Activated naive CD8-positive, alpha-beta T cell treated with anti-CD3 and anti-CD28 coated beads for 36 hours (primary cell): ENCODE results near the gene ZNF354C. TPM values are rescaled to one million over a fixed set of nuclear protein-coding genes. Genes with fewer than 3 reads are reported as not detected.
A peak's percentile ranks its signal among the peaks of the same experiment; 100 is the strongest.

Source experiments
- DNase-seq: peaks from one replicate; pipeline ENCODE4 v3.0.0; 2021
- H3K27ac Mint-ChIP-seq: one replicate; pipeline ENCODE4 v1.8.0; 2022; ENCODE audit warnings: mild to moderate bottlenecking, moderate library complexity, mixed read lengths
- H3K27me3 Mint-ChIP-seq: one replicate; pipeline ENCODE4 v1.8.0; 2022; ENCODE audit warnings: mild to moderate bottlenecking, mixed read lengths
- H3K36me3 Mint-ChIP-seq: one replicate; pipeline ENCODE4 v1.8.0; 2021; ENCODE audit warnings: mild to moderate bottlenecking, mixed read lengths
- H3K4me1 Mint-ChIP-seq: one replicate; pipeline ENCODE4 v1.8.0; 2021; ENCODE audit warnings: mixed read lengths
- H3K4me3 Mint-ChIP-seq: one replicate; pipeline ENCODE4 v1.8.0; 2022; ENCODE audit warnings: mild to moderate bottlenecking, moderate library complexity, mixed read lengths
- H3K9me3 Mint-ChIP-seq: one replicate; pipeline ENCODE4 v1.8.0; 2022; ENCODE audit warnings: mixed read lengths
- total RNA-seq, 2 experiments: library from RNA; stranded (reverse); gene quantifications; one replicate each; pipeline ENCODE4 v1.2.3, GENCODE V29; 2021

Gene ZNF354C
- 1 to 10 TPM; 6.6 to 6.7 TPM for total RNA-seq

GRCh38 chr5:179060116-179061008 lies at the start of gene ZNF354C:
Gene ZNF354C (plus strand): TSS chr5:179060373. CDS start chr5:179062069, 1,696 bp downstream.
- H3K27me3 Mint-ChIP-seq, result no peaks in the 10 kb centered on the region
- H3K36me3 Mint-ChIP-seq, result peaks cover 60% of the 10 kb centered on the region
- H3K27ac Mint-ChIP-seq, result peak within 1 kb of the TSS; percentile 84

DNA sequence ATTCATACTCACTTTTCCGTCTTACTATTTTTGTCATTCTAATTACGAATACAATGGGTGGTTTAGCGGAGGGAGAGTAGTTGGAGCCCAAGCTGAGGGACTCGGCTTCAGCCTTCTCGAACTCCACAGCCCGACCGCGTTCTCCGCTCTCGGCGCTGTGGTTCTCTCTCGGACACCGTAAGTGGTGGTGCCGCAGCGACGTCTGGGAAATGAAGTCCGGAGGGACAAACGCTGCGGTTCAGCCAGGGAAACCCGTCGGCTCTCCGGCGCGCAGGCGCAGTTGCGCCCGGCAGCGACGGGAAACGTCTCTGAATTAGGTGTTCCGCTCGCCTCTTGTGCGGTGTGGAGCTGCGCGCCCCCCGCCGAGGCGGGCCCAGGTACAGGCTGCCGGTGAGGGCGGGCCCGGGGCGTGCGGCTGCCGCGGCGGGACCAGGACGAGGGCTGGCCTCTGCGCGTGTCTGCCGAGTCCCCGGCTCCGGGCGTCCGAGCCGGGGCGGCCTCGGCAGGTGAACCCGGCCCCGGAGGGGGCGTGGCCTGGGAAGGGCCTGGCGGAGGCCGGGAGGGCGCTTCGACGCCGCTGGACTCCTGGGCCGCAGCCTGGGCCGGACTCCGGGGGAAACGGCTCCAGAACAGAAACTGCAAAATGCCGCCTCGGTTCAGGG lies 36.5 kb upstream of the ZNF354C start, which contains the start of gene ZNF879:
Gene ZNF879 (plus strand): TSS at position 277 of the 662 bp plus-strand sequence. CDS start 1,201 bp downstream, outside the sequence.
- H3K36me3 Mint-ChIP-seq, result peaks cover 50% of the 10 kb centered on the region
- DNase-seq, result peak; percentile 93
- H3K27ac Mint-ChIP-seq, result peak within 1 kb of the TSS; percentile 90
- peaks cover 6% of the 10 kb centered on the region for H3K4me1 Mint-ChIP-seq
- peaks cover 3% of the 10 kb centered on the region for H3K27me3 Mint-ChIP-seq
- peak within 1 kb of the TSS; percentile 93 for H3K4me3 Mint-ChIP-seq
- H3K9me3 Mint-ChIP-seq, result peaks cover 24% of the 10 kb centered on the region

More at GRCh38 chr5:179060116-179061008, at the start of gene ZNF354C:
- Mint-ChIP-seq H3K4me3 (peak within 1 kb of the TSS; percentile 81), H3K9me3 (peaks cover 40% of the 10 kb centered on the region), H3K4me1 (peaks cover 20% of the 10 kb centered on the region)
- DNase-seq, result peak; percentile 90

GRCh38 chr5:179033004-179033580 lies 27.1 kb upstream of the ZNF354C start:
- Mint-ChIP-seq H3K27me3 (no peaks in the 10 kb centered on the region), H3K27ac (no peak overlapping the region), H3K9me3 (peaks cover 75% of the 10 kb centered on the region), H3K4me3 (no peak overlapping the region), H3K4me1 (no peaks in the 10 kb centered on the region), H3K36me3 (peaks cover 77% of the 10 kb centered on the region)
- DNase-seq, result no peak

DNA sequence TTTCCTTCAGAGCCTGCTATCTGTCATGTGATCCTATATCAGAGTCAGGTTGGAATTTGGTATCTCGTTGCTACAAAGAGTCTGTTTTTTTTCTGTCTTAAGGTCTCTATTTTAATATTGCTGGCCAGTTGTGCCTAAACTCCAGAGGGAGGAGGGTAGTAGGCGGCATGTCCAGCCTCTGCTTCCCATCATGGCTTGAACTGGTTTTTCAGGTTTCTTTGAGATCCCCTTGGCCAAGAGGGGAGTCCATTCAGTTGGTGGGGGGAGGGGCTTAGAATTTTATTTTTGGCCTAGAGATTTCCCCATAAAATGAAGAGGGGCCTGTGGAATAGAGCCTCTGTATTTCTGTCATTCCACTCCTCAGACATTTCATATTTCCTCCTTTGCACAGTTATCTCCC lies 15.4 kb upstream of the ZNF354C start:
- H3K4me1 Mint-ChIP-seq, result no peaks in the 10 kb centered on the region
- H3K36me3 Mint-ChIP-seq, result peaks cover 8% of the 10 kb centered on the region
- H3K4me3 Mint-ChIP-seq, result no peak overlapping the region
- no peak for DNase-seq
- H3K27ac Mint-ChIP-seq, result no peak overlapping the region
- H3K9me3 Mint-ChIP-seq, result peaks cover 37% of the 10 kb centered on the region
- H3K27me3 Mint-ChIP-seq, result no peaks in the 10 kb centered on the region

- no peak for DNase-seq
- no peak overlapping the region for H3K27ac Mint-ChIP-seq
- H3K4me3 Mint-ChIP-seq, result no peak overlapping the region
- peaks cover 17% of the 10 kb centered on the region for H3K9me3 Mint-ChIP-seq
- H3K36me3 Mint-ChIP-seq, result peaks cover 9% of the 10 kb centered on the region
- H3K4me1 Mint-ChIP-seq, result no peaks in the 10 kb centered on the region
- no peaks in the 10 kb centered on the region for H3K27me3 Mint-ChIP-seq
These were observed 8.4 kb upstream of the ZNF354C start for GRCh38 chr5:179051784-179052183.

DNA sequence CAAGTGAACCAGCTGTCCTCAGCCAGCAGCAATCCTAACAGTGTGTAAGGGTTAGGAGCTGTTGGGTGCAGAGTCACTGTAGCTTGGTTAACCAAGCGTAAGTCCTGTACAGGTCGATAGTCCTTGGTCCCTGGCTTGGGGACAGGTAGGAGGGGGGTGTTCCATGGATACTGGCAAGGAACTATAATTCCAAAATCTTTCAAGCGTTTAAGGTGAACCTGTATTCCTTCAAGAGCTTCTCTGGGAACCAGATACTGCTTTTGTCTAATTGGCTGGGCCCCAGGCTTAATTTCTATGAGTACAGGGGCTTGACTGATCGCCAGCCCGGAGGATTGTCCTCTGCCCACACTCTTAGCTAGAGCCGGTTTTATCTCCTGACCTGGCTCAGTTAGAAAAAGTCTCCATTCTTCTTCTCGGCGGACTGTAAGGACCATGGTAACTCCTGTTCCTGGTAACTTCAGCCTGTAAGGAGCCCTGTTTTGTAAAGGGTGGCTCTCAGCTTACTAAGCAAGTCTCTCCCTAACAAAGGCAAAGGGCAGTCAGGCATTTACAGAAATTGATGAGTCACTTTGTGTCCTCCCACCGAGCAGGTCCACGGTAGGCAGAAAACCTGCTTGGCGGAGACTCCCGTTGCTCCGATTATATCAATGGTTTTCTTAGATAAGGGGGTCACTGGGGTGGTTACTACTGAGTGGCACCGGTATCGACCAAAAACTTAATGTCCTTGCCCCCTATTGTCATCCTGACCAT lies 6.0 kb upstream of the ZNF354C start:
- DNase-seq, result no peak
- H3K36me3 Mint-ChIP-seq, result peaks cover 7% of the 10 kb centered on the region
- no peak overlapping the region for H3K27ac Mint-ChIP-seq
- no peaks in the 10 kb centered on the region for H3K27me3 Mint-ChIP-seq
- H3K4me3 Mint-ChIP-seq, result no peak overlapping the region
- peaks cover 14% of the 10 kb centered on the region for H3K9me3 Mint-ChIP-seq
- peaks cover under 1% of the 10 kb centered on the region for H3K4me1 Mint-ChIP-seq

GRCh38 chr5:179054876-179055275 lies 5.3 kb upstream of the ZNF354C start:
- Mint-ChIP-seq H3K4me3 (no peak overlapping the region), H3K9me3 (peaks cover 18% of the 10 kb centered on the region), H3K27me3 (no peaks in the 10 kb centered on the region), H3K27ac (no peak overlapping the region), H3K36me3 (peaks cover 13% of the 10 kb centered on the region), H3K4me1 (peaks cover 5% of the 10 kb centered on the region)
- no peak for DNase-seq

DNA sequence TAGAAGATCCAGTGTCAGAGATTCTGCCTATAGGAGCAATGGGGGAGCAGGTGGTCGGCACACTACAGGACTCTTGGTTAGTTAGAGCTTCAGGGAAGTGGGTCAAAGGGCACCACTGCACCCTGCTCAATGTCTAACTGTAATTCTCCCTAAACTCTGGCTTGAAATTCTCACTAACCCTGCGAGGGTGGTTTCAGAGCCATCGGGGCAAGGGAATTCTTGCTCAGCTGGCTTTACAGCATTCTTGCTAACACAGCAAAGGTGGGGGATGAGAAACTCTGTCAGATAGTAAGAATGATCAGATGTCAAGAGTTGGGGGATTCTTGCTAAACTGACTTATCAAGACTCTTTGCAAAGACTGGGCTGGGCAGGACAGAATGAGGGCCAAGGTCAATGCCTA lies 4.7 kb upstream of the ZNF354C start:
- DNase-seq, result no peak
- Mint-ChIP-seq H3K4me1 (peaks cover 8% of the 10 kb centered on the region), H3K27ac (no peak overlapping the region), H3K36me3 (peaks cover 16% of the 10 kb centered on the region), H3K4me3 (no peak overlapping the region), H3K9me3 (peaks cover 17% of the 10 kb centered on the region), H3K27me3 (no peaks in the 10 kb centered on the region)

GRCh38 chr5:179055841-179056240 lies 4.3 kb upstream of the ZNF354C start:
- H3K9me3 Mint-ChIP-seq, result peaks cover 17% of the 10 kb centered on the region
- no peak overlapping the region for H3K4me3 Mint-ChIP-seq
- DNase-seq, result no peak
- H3K36me3 Mint-ChIP-seq, result peaks cover 19% of the 10 kb centered on the region
- H3K4me1 Mint-ChIP-seq, result peaks cover 8% of the 10 kb centered on the region
- H3K27me3 Mint-ChIP-seq, result no peaks in the 10 kb centered on the region
- no peak overlapping the region for H3K27ac Mint-ChIP-seq

GRCh38 chr5:179061025-179061424 lies 852 bp downstream of the ZNF354C start:
- Mint-ChIP-seq H3K4me3 (peak overlapping the region; percentile 81), H3K27me3 (no peaks in the 10 kb centered on the region), H3K36me3 (peaks cover 66% of the 10 kb centered on the region), H3K4me1 (peaks cover 20% of the 10 kb centered on the region), H3K9me3 (peaks cover 45% of the 10 kb centered on the region), H3K27ac (peak overlapping the region; percentile 25)
- no peak for DNase-seq

GRCh38 chr5:179065703-179066102 lies 5.5 kb downstream of the ZNF354C start:
- no peaks in the 10 kb centered on the region for H3K27me3 Mint-ChIP-seq
- no peak for DNase-seq
- H3K4me1 Mint-ChIP-seq, result peaks cover 12% of the 10 kb centered on the region
- no peak overlapping the region for H3K27ac Mint-ChIP-seq
- no peak overlapping the region for H3K4me3 Mint-ChIP-seq
- peaks cover 96% of the 10 kb centered on the region for H3K36me3 Mint-ChIP-seq
- peaks cover 60% of the 10 kb centered on the region for H3K9me3 Mint-ChIP-seq

DNA sequence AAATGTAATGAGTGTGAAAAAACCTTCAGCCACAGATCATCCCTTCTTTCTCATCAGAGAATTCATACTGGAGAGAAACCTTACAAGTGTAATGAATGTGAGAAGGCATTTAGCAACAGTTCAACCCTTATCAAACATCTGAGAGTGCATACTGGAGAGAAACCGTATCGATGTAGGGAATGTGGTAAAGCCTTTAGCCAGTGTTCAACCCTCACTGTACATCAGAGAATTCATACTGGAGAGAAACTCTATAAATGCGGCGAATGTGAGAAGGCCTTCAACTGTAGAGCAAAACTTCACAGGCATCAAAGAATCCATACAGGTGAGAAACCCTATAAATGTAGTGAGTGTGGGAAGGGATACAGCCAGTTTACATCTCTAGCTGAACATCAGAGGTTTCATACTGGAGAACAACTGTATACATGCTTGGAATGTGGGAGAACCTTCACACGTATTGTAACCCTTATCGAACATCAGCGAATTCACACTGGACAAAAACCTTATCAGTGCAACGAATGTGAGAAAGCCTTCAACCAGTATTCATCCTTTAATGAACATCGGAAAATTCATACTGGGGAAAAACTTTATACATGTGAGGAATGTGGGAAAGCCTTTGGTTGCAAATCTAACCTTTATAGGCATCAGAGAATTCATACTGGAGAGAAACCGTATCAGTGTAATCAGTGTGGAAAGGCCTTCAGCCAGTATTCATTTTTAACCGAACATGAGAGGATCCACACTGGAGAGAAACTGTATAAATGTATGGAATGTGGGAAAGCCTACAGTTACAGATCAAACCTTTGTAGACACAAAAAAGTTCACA lies 19.2 kb downstream of the ZNF354C start:
- H3K9me3 Mint-ChIP-seq, result peaks cover 71% of the 10 kb centered on the region
- no peaks in the 10 kb centered on the region for H3K27me3 Mint-ChIP-seq
- no peak overlapping the region for H3K4me3 Mint-ChIP-seq
- H3K27ac Mint-ChIP-seq, result no peak overlapping the region
- no peak for DNase-seq
- peaks cover 87% of the 10 kb centered on the region for H3K36me3 Mint-ChIP-seq
- H3K4me1 Mint-ChIP-seq, result no peaks in the 10 kb centered on the region

GRCh38 chr5:179080724-179081123 lies 20.6 kb downstream of the ZNF354C start:
- Mint-ChIP-seq H3K9me3 (peaks cover 71% of the 10 kb centered on the region), H3K4me1 (no peaks in the 10 kb centered on the region), H3K27ac (no peak overlapping the region), H3K36me3 (peaks cover 75% of the 10 kb centered on the region), H3K4me3 (no peak overlapping the region), H3K27me3 (no peaks in the 10 kb centered on the region)
- no peak for DNase-seq

GRCh38 chr5:179089502-179089901 lies 29.3 kb downstream of the ZNF354C start:
- no peak overlapping the region for H3K27ac Mint-ChIP-seq
- H3K4me1 Mint-ChIP-seq, result no peaks in the 10 kb centered on the region
- no peak for DNase-seq
- peaks cover 63% of the 10 kb centered on the region for H3K9me3 Mint-ChIP-seq
- no peak overlapping the region for H3K4me3 Mint-ChIP-seq
- peaks cover 9% of the 10 kb centered on the region for H3K36me3 Mint-ChIP-seq
- H3K27me3 Mint-ChIP-seq, result no peaks in the 10 kb centered on the region
